Measurements from ENCODE around the gene RAPGEF4.
A peak's percentile ranks its signal among the peaks of the same experiment; 100 is the strongest.

- no peak for TF ChIP-seq POLR2A (IDR thresholded peaks at IDR 0.05; ENCODE audit: borderline replicate concordance, extremely low read depth, insufficient read depth, insufficient read length)
- no peak for TF ChIP-seq CTCF (IDR thresholded peaks at IDR 0.05 in 2 of 3, conservative IDR thresholded peaks at IDR 0.05 in 1 of 3; ENCODE audit: borderline replicate concordance in 1 of 3, insufficient read depth in 1 of 3, low read depth in 2 of 3, low read length in 2 of 3)
- no peak for TF ChIP-seq TCF7L2 (IDR thresholded peaks at IDR 0.05; ENCODE audit: borderline replicate concordance, extremely low read depth, insufficient read depth, insufficient read length)
- TF ChIP-seq ZBTB33 (IDR thresholded peaks at IDR 0.05; ENCODE audit: extremely low read depth, insufficient replicate concordance, low read length), result no peak
- no peak for TF ChIP-seq POLR2AphosphoS5 (IDR thresholded peaks at IDR 0.05; ENCODE audit: low read depth, low read length)
- TF ChIP-seq ZFX (IDR thresholded peaks at IDR 0.05), result no peak
- TF ChIP-seq SP1 (IDR thresholded peaks at IDR 0.05; ENCODE audit: low read depth), result 0 out of 2 replicates have a peak, but pooled peaks have one; percentile 24
Measured at GRCh38 chr2:172985139-172985892, 249.7 kb downstream of the RAPGEF4 start.
